Measurements from ENCODE around the gene GPRIN2. TPM values are rescaled to one million over a fixed set of nuclear protein-coding genes. Genes with fewer than 3 reads are reported as not detected.
A peak's percentile ranks its signal among the peaks of the same experiment; 100 is the strongest.

The GPRIN2 gene
- total RNA-seq, 6 experiments from 2014 or later: 0.19 to 0.84 (median 0.32) TPM

GRCh38 chr10:46520941-46521340, 35.5 kb downstream of the GPRIN2 start:
- intact Hi-C loops (cut with DNase I): no loop called here
- DNase-seq (peak in 2 of 3 donors; percentile 18 to 52), ATAC-seq (no peak)
- no peak overlapping the region for H3K27ac ChIP-seq
- no peaks in the 10 kb centered on the region for H3K4me1 ChIP-seq
- TF ChIP-seq CTCF (IDR thresholded peaks at IDR 0.05) (no peak), POLR2A (IDR thresholded peaks at IDR 0.05) (no peak)
- H3K27me3 ChIP-seq: no peaks in the 10 kb centered on the region
- 63% methylated on average over 5 of the region's 5 CpGs for WGBS (ENCODE audit: insufficient coverage, low coverage, low lambda C conversion rate, missing lambda C conversion rate)
- H3K9me3 ChIP-seq: no peaks in the 10 kb centered on the region
- no peaks in the 10 kb centered on the region for H3K36me3 ChIP-seq
- no peak overlapping the region for H3K4me3 ChIP-seq

GRCh38 chr10:46520381-46520780, 36.1 kb downstream of the GPRIN2 start:
- peak in 1 of 4 donors; percentile 3 for ATAC-seq
- H3K9me3 ChIP-seq: no peaks in the 10 kb centered on the region
- TF ChIP-seq POLR2A (IDR thresholded peaks at IDR 0.05): no peak
- TF ChIP-seq CTCF (IDR thresholded peaks at IDR 0.05): no peak
- no peak overlapping the region for H3K4me3 ChIP-seq
- H3K27me3 ChIP-seq: no peaks in the 10 kb centered on the region
- H3K27ac ChIP-seq: no peak overlapping the region
- DNase-seq: peak in 2 of 3 donors; percentile 19 to 45
- no peaks in the 10 kb centered on the region for H3K36me3 ChIP-seq
- no peaks in the 10 kb centered on the region for H3K4me1 ChIP-seq
- WGBS (ENCODE audit: insufficient coverage, low coverage, low lambda C conversion rate, missing lambda C conversion rate): 71% methylated on average over 3 of the region's 5 CpGs
- intact Hi-C loops (cut with DNase I): no loop called here

GRCh38 chr10:46518028-46518725, 38.3 kb downstream of the GPRIN2 start:
- DNase-seq (peak in 2 of 3 donors; percentile 14 to 36), ATAC-seq (no peak)
- Histone ChIP-seq H3K4me1 (no peaks in the 10 kb centered on the region), H3K27ac (no peak overlapping the region), H3K27me3 (no peaks in the 10 kb centered on the region), H3K36me3 (no peaks in the 10 kb centered on the region), H3K4me3 (no peak overlapping the region), H3K9me3 (no peaks in the 10 kb centered on the region)
- TF ChIP-seq CTCF (IDR thresholded peaks at IDR 0.05) (no peak), POLR2A (IDR thresholded peaks at IDR 0.05) (no peak)
- intact Hi-C loops (cut with DNase I): no loop called here
- WGBS (ENCODE audit: insufficient coverage, low coverage, low lambda C conversion rate, missing lambda C conversion rate): 86% methylated on average over 6 of the region's 6 CpGs

- WGBS (ENCODE audit: insufficient coverage, low coverage, low lambda C conversion rate, missing lambda C conversion rate): 82% methylated on average over 5 of the region's 5 CpGs
- DNase-seq (peak in 1 of 3 donors; percentile 44), ATAC-seq (no peak)
Observed at GRCh38 chr10:46517541-46517940, 38.9 kb downstream of the GPRIN2 start.

More at GRCh38 chr10:46517541-46517940, 38.9 kb downstream of the GPRIN2 start:
- TF ChIP-seq POLR2A (IDR thresholded peaks at IDR 0.05) (no peak), CTCF (IDR thresholded peaks at IDR 0.05) (no peak)
- no peak overlapping the region for H3K27ac ChIP-seq
- no peaks in the 10 kb centered on the region for H3K4me1 ChIP-seq
- no peaks in the 10 kb centered on the region for H3K36me3 ChIP-seq
- intact Hi-C loops (cut with DNase I): no loop called here
- H3K9me3 ChIP-seq: no peaks in the 10 kb centered on the region
- H3K27me3 ChIP-seq: no peaks in the 10 kb centered on the region
- H3K4me3 ChIP-seq: no peak overlapping the region
